Measurements from ENCODE around the gene REELD1. TPM values are rescaled to one million over a fixed set of nuclear protein-coding genes. Genes with fewer than 3 reads are reported as not detected.
A peak's percentile ranks its signal among the peaks of the same experiment; 100 is the strongest.

Gene REELD1
- total and polyA plus RNA-seq, 10 of the 15 experiments (the other 5 are each of a cell fraction or from before 2014, with no cell fraction given) = 0.11 to 3.9 (median 0.62) TPM

DNA sequence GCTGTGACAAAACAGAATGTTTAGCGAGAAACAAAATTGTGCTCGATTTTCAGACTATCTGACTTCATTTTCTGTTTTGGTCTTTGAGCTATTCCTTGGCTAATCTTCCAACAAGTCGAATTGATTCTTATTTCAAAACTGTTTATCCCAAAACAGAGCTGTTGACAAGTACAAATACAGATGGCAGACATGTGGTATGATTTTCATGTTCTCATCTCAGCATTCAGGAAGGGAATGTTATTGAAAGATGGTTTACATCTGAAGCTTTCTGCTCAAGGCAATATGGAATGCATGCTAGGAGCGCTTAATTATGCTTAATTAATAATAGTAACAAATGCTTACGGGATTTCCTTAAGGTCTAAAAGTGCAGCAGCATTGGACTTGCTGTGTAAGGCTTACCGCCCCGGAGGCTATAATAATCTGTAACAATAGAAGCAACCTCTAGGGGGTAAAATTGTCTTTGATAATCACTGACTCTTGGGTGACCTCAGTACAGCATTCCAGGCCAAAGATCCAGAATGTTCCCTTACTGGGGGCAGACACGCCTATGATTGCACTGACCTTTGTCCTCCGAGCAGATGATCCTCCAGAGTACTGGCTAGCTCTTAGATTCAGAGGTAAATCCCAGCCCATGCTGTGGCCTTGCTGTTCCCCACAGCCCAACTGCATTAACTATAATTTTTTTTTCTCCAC, 22.4 kb upstream of the REELD1 start:
- POLR2A ChIA-PET = no interaction called here
- intact Hi-C loops (cut with micrococcal nuclease; ENCODE audit: unreplicated experiment) = no loop called here

More for the DNA sequence above, 22.4 kb upstream of the REELD1 start:
- no peak overlapping the region for H3K27ac ChIP-seq (ENCODE audit: control insufficient read depth, insufficient read depth)
- no peak overlapping the region for H3K4me3 ChIP-seq
- 82% methylated on average over 9 of the region's 9 CpGs for WGBS (ENCODE audit: insufficient coverage, insufficient replicate concordance, low lambda C conversion rate, missing lambda C conversion rate)
- RAD21 ChIA-PET (ENCODE audit: unreplicated experiment) = no interaction called here
- no peaks in the 10 kb centered on the region for H3K4me1 ChIP-seq (ENCODE audit: control insufficient read depth, insufficient read depth, low read length)
- CTCF ChIA-PET = no interaction called here
- no peaks in the 10 kb centered on the region for H4K20me1 ChIP-seq (ENCODE audit: control insufficient read depth, insufficient read depth)
- H3K4me2 ChIP-seq (ENCODE audit: control insufficient read depth, insufficient read depth) = no peak overlapping the region
- BruUV-seq (replicated peaks) = no TSS peak
- no peaks in the 10 kb centered on the region for H3K27me3 ChIP-seq (replicated peaks in 1 of 2; ENCODE audit: control insufficient read depth in 2 of 2, insufficient read depth in 2 of 2, low read length in 1 of 2)
- no peak for FAIRE-seq
- peak; percentile 51; the same call in 1 of the 3 replicates for ATAC-seq
- no peak overlapping the region for H2AFZ ChIP-seq (ENCODE audit: control insufficient read depth, low read depth, low read length)
- no peaks in the 10 kb centered on the region for H3K9me3 ChIP-seq (replicated peaks; ENCODE audit: control insufficient read depth, insufficient read depth, low read length)
- H3K79me2 ChIP-seq (ENCODE audit: control insufficient read depth, insufficient read depth, low read length) = no peaks in the 10 kb centered on the region
- TF ChIP-seq, protein P1, sequence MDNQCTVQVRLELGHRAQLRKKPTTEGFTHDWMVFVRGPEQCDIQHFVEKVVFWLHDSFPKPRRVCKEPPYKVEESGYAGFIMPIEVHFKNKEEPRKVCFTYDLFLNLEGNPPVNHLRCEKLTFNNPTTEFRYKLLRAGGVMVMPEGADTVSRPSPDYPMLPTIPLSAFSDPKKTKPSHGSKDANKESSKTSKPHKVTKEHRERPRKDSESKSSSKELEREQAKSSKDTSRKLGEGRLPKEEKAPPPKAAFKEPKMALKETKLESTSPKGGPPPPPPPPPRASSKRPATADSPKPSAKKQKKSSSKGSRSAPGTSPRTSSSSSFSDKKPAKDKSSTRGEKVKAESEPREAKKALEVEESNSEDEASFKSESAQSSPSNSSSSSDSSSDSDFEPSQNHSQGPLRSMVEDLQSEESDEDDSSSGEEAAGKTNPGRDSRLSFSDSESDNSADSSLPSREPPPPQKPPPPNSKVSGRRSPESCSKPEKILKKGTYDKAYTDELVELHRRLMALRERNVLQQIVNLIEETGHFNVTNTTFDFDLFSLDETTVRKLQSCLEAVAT (IDR thresholded peaks at IDR 0.05) = no peak
- no peak for TF ChIP-seq PBX3 (IDR thresholded peaks at IDR 0.05; ENCODE audit: insufficient replicate concordance, low read depth, low read length)
- no peak for TF ChIP-seq ATF7 (IDR thresholded peaks at IDR 0.05; ENCODE audit: low read depth)
- TF ChIP-seq HDAC6 (IDR thresholded peaks at IDR 0.05; ENCODE audit: unreplicated experiment) = no peak
- no peak for TF ChIP-seq IRF5 (IDR thresholded peaks at IDR 0.05; ENCODE audit: borderline replicate concordance)
- TF ChIP-seq, protein P2, sequence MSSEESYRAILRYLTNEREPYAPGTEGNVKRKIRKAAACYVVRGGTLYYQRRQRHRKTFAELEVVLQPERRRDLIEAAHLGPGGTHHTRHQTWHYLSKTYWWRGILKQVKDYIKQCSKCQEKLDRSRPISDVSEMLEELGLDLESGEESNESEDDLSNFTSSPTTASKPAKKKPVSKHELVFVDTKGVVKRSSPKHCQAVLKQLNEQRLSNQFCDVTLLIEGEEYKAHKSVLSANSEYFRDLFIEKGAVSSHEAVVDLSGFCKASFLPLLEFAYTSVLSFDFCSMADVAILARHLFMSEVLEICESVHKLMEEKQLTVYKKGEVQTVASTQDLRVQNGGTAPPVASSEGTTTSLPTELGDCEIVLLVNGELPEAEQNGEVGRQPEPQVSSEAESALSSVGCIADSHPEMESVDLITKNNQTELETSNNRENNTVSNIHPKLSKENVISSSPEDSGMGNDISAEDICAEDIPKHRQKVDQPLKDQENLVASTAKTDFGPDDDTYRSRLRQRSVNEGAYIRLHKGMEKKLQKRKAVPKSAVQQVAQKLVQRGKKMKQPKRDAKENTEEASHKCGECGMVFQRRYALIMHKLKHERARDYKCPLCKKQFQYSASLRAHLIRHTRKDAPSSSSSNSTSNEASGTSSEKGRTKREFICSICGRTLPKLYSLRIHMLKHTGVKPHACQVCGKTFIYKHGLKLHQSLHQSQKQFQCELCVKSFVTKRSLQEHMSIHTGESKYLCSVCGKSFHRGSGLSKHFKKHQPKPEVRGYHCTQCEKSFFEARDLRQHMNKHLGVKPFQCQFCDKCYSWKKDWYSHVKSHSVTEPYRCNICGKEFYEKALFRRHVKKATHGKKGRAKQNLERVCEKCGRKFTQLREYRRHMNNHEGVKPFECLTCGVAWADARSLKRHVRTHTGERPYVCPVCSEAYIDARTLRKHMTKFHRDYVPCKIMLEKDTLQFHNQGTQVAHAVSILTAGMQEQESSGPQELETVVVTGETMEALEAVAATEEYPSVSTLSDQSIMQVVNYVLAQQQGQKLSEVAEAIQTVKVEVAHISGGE (CRISPR knock-in tag; IDR thresholded peaks at IDR 0.05) = no peak
- TF ChIP-seq SUZ12 (IDR thresholded peaks at IDR 0.05; ENCODE audit: unreplicated experiment) = no peak
- no peak for TF ChIP-seq MTA2 (IDR thresholded peaks at IDR 0.05; ENCODE audit: low read depth)
- peaks cover 5 to 31% of the 10 kb centered on the region in 2 experiments for H3K36me3 ChIP-seq (ENCODE audit: control insufficient read depth in 2 of 2, insufficient read depth in 2 of 2, low read length in 1 of 2)
- no peak overlapping the region for H3K9ac ChIP-seq (ENCODE audit: control insufficient read depth, insufficient read depth, low read length)
- SMC1A ChIA-PET (ENCODE audit: uncharacterized antibody, unreplicated experiment) = interaction anchor here (0.7 kb wide), 1 partner anchor 45 kb away, joined by 3 read pairs; no protein-coding TSS in a partner anchor
- in situ Hi-C loops (cut with MboI) = no loop called here
- DNase-seq (ENCODE audit: low read depth, low spot score) = no peak
